HG03439 (cell line): Measurements from ENCODE around the gene RNASEL.
A peak's percentile ranks its signal among the peaks of the same experiment; 100 is the strongest.
"Not testable (repeated sequence)": the region's sequence is repeated elsewhere in the genome, so short reads cannot be mapped to it uniquely, and the experiment has no call there.

Experiments
- ATAC-seq: cut with Tn5 transposase; IDR thresholded peaks from one replicate; pipeline ENCODE4 v1.9.1; 2021; ENCODE audit warnings: mild to moderate bottlenecking, moderate library complexity; ENCODE audit not compliant: unreplicated experiment

RNASEL gene

GRCh38 chr1:182588500-182589396 is at the start of gene RNASEL:
Gene RNASEL (minus strand): TSS chr1:182589256. CDS start chr1:182586806, 2,450 bp downstream.
- peak; percentile 87 for ATAC-seq

- ATAC-seq: no peak
These were observed 48.7 kb upstream of the RNASEL start for GRCh38 chr1:182637769-182638168.

- ATAC-seq: no peak
These were observed 46.8 kb upstream of the RNASEL start for GRCh38 chr1:182635871-182636270.

GRCh38 chr1:182634306-182635072 is 45.4 kb upstream of the RNASEL start:
- no peak for ATAC-seq

GRCh38 chr1:182633657-182634281 is 44.7 kb upstream of the RNASEL start:
- ATAC-seq: no peak

GRCh38 chr1:182633031-182633430 is 44.0 kb upstream of the RNASEL start:
- ATAC-seq: no peak

GRCh38 chr1:182632441-182632857 is 43.4 kb upstream of the RNASEL start:
- ATAC-seq: not testable (repeated sequence)

- no peak for ATAC-seq
These were observed 42.9 kb upstream of the RNASEL start for GRCh38 chr1:182631954-182632353.

- ATAC-seq: no peak
These were observed 42.1 kb upstream of the RNASEL start for GRCh38 chr1:182631053-182631677.

- ATAC-seq: no peak
These were observed 41.5 kb upstream of the RNASEL start for GRCh38 chr1:182630586-182630985.

- peak; percentile 48 for ATAC-seq
These were observed 40.5 kb upstream of the RNASEL start for GRCh38 chr1:182629499-182630096.

GRCh38 chr1:182629080-182629479 is 40.0 kb upstream of the RNASEL start:
- no peak for ATAC-seq

- ATAC-seq: no peak
These were observed 39.6 kb upstream of the RNASEL start for GRCh38 chr1:182628657-182629056.

GRCh38 chr1:182627622-182628021 is 38.6 kb upstream of the RNASEL start:
- no peak for ATAC-seq

- no peak for ATAC-seq
These were observed 37.5 kb upstream of the RNASEL start for GRCh38 chr1:182626527-182626926.

- no peak for ATAC-seq
These were observed 36.9 kb upstream of the RNASEL start for GRCh38 chr1:182625719-182626504.

GRCh38 chr1:182625024-182625423 is 36.0 kb upstream of the RNASEL start:
- ATAC-seq: no peak

- ATAC-seq: no peak
These were observed 35.5 kb upstream of the RNASEL start for GRCh38 chr1:182624577-182624976.

GRCh38 chr1:182622901-182623528 is 34.0 kb upstream of the RNASEL start:
- no peak for ATAC-seq
